Nephron progenitor cell (in vitro differentiated cells): ENCODE measurements around the gene COL4A1.

Experiments used
- DNase-seq: peaks from one replicate; pipeline ENCODE4 v3.0.0; 2021
- H3K27ac Mint-ChIP-seq: 2 replicates; pipeline ENCODE4 v1.8.0; 2021; ENCODE audit warnings: mild to moderate bottlenecking, moderate library complexity, mixed read lengths
- H3K27me3 Mint-ChIP-seq: 2 replicates; pipeline ENCODE4 v1.8.0; 2021; ENCODE audit warnings: mild to moderate bottlenecking, low read depth, mixed read lengths; ENCODE audit not compliant: poor library complexity
- H3K36me3 Mint-ChIP-seq: 2 replicates; pipeline ENCODE4 v1.8.0; 2021; ENCODE audit warnings: low read depth, mixed read lengths
- H3K4me1 Mint-ChIP-seq: 2 replicates; pipeline ENCODE4 v1.8.0; 2021; ENCODE audit warnings: mixed read lengths
- H3K4me3 Mint-ChIP-seq: 2 replicates; pipeline ENCODE4 v1.8.0; 2021; ENCODE audit warnings: mild to moderate bottlenecking, moderate library complexity, mixed read lengths
- H3K9me3 Mint-ChIP-seq: 2 replicates; pipeline ENCODE4 v1.8.0; 2021; ENCODE audit warnings: mild to moderate bottlenecking, moderate library complexity, mixed read lengths
- TF ChIP-seq, protein P1 (sequence below): fragments of 200-600 bp; sonication (generic); IDR thresholded peaks from 2 replicates; pipeline ENCODE4 v1.5.0; 2021; ENCODE audit warnings: antibody characterized with exemption

COL4A1 gene

DNA sequence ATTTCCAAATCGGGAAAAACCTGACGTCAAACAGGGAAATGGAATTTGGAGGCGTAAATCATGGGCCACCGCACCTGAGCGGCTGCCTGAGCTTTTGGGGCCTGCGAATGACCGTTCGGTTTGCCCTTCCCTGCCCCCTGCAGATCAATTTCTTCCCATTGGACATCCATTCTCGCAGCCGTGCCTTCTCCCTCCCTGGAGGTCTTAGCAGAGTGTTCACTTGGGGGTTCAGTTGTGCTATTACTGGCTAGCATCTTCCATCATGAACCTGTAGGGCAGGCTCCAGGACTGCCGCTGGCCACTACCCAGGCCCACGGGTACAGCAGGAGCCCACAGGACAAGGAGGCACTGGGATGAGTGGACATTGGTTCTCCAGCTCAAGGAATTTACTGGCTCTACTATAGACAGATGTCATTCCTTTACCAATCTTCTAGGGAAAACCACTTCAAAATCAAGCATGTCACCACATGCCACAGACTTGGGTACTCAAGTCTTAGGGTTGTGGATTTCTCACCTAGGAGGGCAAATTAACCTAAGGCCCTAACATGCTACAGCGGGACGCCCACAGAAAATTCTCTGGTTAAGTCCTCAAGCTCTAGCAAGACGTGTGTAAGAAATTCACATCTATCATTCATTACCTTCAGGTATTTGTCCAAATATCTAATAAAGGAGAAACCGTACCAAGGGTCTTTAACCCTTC is 75.5 kb downstream of the COL4A1 start:
- DNase-seq: no peak
- no peaks in the 10 kb centered on the region for H3K9me3 Mint-ChIP-seq
- H3K27me3 Mint-ChIP-seq: no peaks in the 10 kb centered on the region
- TF ChIP-seq, protein P1, sequence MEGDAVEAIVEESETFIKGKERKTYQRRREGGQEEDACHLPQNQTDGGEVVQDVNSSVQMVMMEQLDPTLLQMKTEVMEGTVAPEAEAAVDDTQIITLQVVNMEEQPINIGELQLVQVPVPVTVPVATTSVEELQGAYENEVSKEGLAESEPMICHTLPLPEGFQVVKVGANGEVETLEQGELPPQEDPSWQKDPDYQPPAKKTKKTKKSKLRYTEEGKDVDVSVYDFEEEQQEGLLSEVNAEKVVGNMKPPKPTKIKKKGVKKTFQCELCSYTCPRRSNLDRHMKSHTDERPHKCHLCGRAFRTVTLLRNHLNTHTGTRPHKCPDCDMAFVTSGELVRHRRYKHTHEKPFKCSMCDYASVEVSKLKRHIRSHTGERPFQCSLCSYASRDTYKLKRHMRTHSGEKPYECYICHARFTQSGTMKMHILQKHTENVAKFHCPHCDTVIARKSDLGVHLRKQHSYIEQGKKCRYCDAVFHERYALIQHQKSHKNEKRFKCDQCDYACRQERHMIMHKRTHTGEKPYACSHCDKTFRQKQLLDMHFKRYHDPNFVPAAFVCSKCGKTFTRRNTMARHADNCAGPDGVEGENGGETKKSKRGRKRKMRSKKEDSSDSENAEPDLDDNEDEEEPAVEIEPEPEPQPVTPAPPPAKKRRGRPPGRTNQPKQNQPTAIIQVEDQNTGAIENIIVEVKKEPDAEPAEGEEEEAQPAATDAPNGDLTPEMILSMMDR: no peak
- peaks cover 33% of the 10 kb centered on the region for H3K36me3 Mint-ChIP-seq
- H3K4me1 Mint-ChIP-seq: peaks cover 61% of the 10 kb centered on the region
- H3K4me3 Mint-ChIP-seq: no peak overlapping the region
- peak overlapping the region; percentile 57 for H3K27ac Mint-ChIP-seq

DNA sequence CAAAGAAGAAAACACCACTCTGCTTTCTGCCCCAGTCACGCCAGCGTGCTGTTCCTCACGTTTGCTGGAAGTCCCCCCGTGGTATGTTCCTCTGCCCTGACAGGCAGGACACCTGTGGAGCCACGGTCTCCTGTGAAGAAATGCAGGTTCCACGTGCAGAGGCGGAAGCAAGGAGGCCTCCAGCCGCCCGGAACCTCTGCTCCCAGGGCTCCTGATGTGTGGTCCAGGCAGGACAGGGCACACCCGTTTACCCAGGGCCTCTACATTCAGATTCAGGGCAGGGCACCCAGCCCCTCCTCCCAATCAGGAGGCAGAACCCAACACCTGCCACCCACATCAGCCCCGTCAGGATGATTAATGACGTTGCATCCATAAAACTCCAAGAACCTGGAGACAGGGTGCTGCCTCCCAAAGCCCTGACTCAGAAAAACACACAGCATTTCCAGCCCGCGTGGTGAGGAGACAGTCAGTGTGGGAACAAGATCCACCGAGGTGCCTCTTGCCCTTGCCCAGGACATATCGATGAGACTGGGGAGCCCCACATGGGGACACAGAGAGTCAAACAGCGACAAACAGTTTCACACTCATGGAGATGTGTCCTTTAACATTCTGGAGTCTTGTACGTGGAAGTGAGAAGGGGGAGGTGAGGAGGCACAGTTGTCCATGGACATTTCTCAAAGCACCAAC is 76.2 kb downstream of the COL4A1 start:
- H3K4me1 Mint-ChIP-seq: peaks cover 68% of the 10 kb centered on the region
- no peaks in the 10 kb centered on the region for H3K27me3 Mint-ChIP-seq
- H3K9me3 Mint-ChIP-seq: no peaks in the 10 kb centered on the region
- H3K36me3 Mint-ChIP-seq: peaks cover 26% of the 10 kb centered on the region
- TF ChIP-seq, protein P1: no peak
- H3K27ac Mint-ChIP-seq: no peak overlapping the region
- no peak overlapping the region for H3K4me3 Mint-ChIP-seq
- peak; percentile 23 for DNase-seq

DNA sequence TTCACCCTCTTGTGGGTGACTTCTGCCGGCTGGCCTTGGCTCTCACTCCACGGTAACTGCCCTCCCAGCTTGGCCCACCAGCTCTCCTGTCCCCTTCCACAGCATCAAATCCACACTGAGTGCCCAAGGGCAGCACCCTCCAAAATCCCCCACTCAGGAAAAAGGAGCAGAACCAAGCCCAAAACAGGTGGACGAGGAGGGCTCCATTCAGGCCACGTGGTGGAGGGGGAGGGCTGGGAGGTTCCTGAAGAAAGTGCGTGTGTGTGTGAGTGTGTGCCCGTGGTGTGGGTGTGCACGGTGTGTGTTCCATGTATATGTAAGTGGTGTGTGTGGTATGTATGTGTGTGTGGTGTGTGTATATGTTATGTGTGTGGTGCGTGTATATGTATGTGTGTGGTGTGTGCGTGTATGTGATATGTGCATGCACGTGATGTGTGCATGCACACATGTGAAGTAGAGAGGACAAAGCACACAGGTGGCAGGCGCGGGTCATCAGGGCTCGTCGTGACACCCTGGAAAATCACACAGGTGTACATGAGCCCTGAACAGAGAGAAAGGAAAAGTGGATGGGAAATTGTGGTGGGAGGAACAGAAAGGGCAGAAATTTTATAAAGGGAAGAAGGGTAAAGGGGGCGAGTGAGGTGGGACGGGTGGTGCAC is 76.9 kb downstream of the COL4A1 start:
- H3K27me3 Mint-ChIP-seq: no peaks in the 10 kb centered on the region
- peaks cover 26% of the 10 kb centered on the region for H3K36me3 Mint-ChIP-seq
- H3K4me3 Mint-ChIP-seq: no peak overlapping the region
- TF ChIP-seq, protein P1: no peak
- peak overlapping the region; percentile 8 for H3K27ac Mint-ChIP-seq
- H3K4me1 Mint-ChIP-seq: peaks cover 70% of the 10 kb centered on the region
- DNase-seq: no peak
- H3K9me3 Mint-ChIP-seq: no peaks in the 10 kb centered on the region

DNA sequence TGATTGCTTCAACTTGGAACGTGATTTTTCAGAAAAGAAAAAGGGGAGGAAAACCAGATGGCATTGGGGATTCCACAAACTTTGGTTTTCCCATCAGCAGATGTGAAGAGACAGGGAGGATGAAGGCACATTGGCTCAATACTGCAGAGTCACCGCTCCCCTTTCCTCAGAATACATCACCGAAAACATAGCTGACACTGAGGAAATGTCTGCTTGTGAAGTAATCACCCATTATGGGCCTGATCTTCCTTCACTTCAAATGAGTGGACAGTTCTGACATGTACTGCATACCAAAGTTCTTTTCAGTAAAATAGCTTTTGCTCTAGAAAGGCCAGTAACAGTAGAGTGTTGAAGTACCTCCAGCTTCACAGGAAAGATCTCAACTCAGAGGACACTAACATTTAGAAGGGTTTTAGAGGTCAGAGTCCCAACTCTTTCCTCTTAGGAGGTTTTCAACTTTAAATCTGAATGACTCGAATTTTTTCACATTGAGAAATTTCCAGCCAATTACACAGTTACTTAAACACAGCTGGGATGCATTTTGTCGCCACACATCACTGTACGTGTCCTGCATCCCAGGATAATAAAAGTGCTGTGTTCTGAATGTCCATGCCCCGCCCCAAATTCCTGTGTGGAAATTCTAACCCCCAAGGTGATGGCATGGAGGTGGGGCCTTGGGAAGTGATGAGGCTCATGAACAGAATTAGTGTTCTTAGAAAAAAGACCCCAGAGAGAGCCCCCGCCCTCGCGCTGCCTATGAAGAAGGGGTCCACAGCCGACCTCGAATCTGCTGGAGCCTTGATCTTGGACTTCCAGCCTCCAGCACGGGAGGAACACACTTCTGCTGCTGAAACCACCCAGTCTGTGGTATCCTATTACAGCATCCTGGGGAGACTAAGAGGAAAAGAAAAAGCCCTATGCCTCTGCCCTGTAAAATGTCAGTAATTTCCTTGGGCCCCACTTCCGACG is 77.7 kb downstream of the COL4A1 start:
- DNase-seq: peak; percentile 34
- Mint-ChIP-seq H3K4me1 (peaks cover 70% of the 10 kb centered on the region), H3K36me3 (peaks cover 26% of the 10 kb centered on the region), H3K4me3 (no peak overlapping the region), H3K9me3 (no peaks in the 10 kb centered on the region), H3K27ac (no peak overlapping the region), H3K27me3 (no peaks in the 10 kb centered on the region)
- TF ChIP-seq, protein P1: no peak

DNA sequence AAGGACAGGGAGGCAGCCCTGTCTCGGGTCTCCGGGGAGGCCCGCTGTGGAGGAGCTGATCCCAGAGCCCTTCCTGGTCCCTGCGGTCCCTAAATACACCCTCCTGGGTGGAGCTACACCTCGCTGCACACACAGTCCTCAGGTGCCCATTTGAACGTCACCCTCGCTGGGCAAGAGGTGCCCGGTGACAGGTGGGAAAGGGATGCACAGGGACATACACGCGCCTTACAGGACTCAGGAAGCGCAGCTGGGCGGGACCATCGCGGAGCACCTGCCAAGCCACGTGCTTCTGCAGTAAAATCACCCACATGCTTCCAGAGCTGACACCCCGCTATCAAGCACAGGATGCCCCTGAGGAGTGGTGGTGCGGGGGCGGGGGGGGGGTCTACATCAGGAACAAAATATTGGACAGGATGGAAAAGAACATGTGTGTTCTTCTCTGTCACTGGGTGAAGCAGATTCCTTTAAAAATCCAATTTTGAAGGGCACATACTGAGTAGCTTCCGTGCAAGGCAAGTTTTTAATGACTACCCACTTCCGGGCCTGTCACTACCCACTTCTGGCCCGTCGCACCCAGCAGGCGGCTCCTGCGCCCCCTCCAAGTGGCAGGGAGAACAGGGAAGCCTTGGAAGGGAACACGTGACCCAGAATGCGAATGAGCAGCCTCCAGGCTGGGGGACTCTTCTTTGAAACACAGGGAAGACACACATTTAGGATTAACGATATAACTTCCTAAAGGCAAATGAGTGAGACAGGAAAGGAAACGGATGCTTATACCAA is 78.9 kb downstream of the COL4A1 start:
- H3K27ac Mint-ChIP-seq: no peak overlapping the region
- peaks cover 14% of the 10 kb centered on the region for H3K36me3 Mint-ChIP-seq

More for the DNA sequence above, 78.9 kb downstream of the COL4A1 start:
- H3K9me3 Mint-ChIP-seq: no peaks in the 10 kb centered on the region
- no peak for DNase-seq
- H3K4me3 Mint-ChIP-seq: no peak overlapping the region
- TF ChIP-seq, protein P1: no peak
- H3K27me3 Mint-ChIP-seq: no peaks in the 10 kb centered on the region
- peaks cover 66% of the 10 kb centered on the region for H3K4me1 Mint-ChIP-seq
